A172 (cell line): ENCODE results near the gene SMAD7. TPM values are rescaled to one million over a fixed set of nuclear protein-coding genes. Genes with fewer than 3 reads are reported as not detected.
A peak's percentile ranks its signal among the peaks of the same experiment; 100 is the strongest.

Source experiments
- DNase-seq: peaks from one replicate; pipeline ENCODE4 v3.0.0-alpha.2; 2015; ENCODE audit warnings: low spot score
- total RNA-seq: library from RNA; depleted of rRNA; stranded (reverse); fragments of >200 nt; shearing (Covaris generic); gene quantifications from 2 replicates; pipeline ENCODE4 v1.2.3, GENCODE V29; 2014

The SMAD7 gene
- total RNA-seq, 1 experiment from 2014 or later: 8.5 TPM

DNA sequence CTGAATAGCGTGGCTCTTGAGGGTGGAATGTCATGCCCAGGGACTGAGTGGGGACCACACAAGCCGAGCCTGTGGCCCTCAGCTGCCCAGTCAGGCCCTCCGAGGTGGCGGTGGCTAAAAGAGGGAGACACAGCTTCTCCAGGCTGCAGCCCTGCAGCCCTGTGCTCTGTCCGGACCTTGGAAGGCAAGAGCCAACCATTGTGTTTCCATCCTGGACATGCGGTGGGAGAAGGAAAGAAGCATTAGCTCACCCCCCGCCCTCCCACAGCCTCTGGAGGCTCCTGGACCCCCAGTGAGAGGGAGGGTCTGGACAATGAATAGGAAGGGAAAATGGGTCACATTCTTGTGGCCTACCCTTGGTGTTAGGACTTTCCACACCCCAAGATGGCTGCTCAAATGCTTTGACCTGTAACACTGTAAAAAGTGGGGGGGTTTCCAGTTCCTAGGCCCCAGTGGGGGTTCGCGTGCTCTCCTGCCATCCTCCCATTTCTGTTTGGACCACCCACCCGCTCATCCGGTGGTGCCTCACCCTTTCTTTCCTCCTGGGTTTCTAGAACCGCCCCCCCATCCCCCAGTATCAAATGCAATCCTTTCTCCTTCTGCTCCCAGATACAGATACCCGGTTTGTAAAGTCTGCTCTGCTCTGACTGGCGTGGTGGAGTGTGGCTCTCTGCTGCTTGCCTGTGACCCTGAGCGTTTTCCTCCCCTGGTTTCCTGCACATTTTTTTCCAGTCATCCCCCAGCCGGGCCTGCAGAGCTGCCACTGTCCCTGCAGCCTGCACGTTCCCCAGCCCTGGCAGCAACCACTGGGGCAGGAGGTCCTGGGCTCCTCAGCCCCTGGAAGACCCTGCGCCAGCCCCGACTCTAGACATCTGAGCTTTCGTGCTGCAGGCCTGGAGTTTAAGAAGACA, 36.3 kb upstream of the SMAD7 start:
- no peak for DNase-seq

DNA sequence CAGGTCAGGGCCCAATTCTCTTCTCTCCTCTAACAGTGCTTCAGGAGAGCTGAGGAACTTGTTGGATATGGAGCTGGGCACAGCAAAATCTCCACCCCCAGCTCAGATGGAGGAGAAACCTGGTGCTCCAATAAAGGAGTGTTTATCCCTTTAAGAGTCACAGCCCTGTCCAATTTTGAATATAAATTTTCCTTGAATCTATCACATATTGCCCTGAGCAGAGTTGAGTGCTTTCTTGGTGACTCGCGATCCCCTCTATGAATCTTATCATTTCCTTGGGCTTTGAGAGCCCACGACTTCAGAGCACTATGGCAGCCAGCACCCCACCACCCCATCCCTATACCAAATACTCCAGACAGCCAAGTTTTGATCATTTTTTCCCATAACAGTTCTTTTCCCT, 34.4 kb upstream of the SMAD7 start:
- no peak for DNase-seq

DNA sequence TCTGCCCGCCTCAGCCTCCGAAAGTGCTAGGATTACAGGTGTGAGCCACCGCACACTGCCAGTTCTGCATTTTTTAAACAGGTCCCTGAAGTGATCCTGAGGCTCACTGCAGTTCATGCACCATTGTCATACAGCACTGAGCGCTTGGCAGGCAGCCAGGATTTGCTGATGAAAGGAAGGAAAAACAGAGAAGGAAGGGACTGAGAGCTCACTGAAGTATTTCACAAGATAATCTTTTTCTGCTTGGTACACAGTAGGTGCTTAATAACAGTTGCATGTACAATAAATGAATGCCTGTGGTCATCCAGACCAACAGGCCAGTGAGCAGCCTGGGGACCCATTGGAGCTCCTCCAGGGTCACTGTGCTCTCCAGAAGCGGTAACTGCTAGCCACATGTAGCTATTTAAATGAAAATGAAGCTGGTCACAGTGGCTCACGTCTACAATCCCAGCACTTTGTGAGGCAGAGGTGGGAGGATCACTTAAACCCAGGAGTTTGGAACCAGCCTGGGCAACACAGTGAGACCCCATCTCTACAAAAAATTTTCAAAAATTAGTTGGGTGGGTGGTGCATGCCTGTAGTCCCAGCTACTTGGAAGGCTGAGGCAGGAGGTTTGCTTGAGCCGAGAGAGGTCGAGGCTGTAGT, 33.1 kb upstream of the SMAD7 start:
- DNase-seq: no peak

DNA sequence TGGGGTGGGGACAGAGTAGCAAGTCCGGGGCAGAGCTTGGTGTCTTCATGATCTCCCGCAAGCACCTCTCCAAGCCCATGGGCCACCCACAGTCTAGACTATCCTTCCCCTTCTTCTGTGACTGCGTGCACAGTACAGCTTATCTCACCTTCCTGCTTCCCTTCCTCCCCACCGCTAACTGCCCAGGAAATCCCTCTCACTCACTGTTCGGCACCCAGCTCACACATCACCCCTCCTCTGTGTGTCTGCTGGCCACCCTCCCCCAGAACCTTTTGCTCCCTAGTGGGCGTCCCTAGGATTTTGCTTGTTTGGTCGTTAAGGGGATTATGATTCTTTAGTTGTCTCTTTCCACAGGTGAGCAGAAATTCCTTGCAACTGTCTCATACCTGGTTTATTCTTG, 31.5 kb upstream of the SMAD7 start:
- DNase-seq: no peak

DNA sequence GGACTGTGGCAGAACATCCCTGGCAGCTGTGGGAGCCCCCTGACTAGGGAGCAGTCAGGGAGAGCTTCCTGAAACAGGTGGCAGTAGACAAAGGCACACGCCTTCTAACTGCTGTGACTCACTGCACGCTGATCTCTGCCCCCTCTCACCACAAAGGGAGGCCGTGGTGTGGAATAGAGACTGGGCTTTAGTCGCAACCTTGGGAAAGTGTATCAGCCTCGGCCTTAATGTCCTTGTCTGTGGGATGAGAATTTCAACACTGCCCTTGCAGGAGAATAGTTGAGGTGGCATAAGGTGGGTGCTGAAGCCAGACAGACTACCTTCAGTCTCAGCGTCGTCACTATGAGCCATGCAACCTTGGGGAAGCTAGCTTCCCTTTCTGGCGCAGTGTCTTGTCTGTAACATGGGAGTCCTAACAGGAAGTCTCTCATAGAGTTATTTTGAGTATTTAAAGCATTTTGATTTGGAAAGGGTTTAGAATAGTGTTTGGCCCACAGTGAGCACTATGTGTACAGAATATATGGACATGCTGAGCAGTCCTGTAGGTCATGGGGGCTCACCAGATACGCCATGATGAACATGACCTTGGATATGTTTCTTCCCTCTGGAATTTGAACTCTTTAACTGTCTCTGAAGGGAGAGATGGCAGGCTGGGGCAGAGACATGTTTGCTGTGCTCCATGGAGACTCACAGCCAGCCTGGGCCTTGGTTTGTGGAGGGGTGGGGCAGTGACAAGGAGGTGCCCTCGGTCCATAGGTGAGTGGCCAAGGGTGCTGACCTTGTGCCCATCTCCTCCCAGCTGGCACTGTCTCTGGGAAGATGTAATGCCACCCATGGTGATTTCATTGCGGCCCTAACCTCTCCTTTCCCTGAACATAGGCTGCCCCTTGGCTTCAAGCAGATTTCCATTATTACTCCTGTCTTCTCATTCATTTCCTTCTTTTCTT, 29.5 kb upstream of the SMAD7 start:
- DNase-seq: peak; percentile 53

DNA sequence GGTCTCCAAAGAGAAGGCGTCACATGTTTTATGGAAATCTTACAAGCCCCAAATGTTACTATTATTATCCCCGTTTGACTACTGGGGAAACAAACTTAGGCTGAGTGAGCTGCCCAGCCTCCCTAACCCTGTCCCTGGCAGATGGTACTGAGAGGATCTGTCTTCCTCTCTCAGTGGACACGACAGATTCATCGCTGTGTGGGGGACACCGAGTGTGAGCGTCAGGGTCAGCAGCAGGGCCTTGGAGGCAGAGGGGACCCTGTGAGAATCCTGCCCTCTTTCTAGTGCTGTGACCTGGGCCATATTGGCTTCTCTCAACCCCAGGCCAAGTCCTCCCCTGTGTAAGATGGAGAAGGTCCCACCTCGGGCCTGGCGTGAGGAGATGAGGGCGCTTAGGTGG, 27.1 kb upstream of the SMAD7 start:
- DNase-seq: no peak

DNA sequence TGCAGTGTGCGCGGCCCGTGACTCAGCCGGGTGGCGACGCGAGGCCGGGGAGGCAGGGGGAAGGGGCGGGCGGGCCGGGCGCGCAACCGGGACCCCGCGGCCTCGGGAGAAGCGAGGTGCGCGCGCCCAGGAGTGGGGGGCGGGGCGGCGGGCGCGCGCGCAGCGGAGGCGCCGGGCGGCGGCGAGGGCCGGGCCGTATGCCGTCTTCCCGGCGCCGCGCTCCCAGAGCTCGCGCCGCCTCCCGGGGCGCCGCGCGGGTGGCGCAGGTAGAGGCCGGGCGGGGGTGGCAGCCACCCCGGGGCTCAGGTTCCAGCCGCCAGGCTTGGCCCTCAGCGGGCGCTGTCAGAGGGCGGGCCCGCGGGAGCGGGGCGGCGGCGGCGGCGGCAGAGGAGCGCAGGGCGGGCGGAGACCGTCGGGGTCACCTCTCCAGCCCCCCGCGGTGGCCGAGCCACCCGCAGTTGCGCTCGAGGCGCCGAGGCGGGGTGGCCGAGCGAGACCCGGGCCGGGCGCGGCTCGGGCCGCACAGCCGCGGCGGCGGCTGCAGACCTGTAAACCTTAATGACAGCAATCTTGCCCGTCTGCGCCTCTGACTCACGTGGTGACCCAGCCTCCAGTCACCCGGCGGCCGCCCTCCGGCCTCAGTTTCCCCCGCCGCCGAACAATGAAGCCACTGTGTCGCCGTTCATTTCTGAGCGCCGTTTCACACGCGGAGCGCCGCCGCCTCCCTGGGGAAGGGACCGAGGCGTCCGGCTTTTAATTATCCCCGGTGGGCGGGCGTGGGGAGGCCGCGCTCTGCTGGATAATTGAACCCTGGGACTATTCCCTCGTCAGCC, 25.3 kb upstream of the SMAD7 start:
- no peak for DNase-seq

DNA sequence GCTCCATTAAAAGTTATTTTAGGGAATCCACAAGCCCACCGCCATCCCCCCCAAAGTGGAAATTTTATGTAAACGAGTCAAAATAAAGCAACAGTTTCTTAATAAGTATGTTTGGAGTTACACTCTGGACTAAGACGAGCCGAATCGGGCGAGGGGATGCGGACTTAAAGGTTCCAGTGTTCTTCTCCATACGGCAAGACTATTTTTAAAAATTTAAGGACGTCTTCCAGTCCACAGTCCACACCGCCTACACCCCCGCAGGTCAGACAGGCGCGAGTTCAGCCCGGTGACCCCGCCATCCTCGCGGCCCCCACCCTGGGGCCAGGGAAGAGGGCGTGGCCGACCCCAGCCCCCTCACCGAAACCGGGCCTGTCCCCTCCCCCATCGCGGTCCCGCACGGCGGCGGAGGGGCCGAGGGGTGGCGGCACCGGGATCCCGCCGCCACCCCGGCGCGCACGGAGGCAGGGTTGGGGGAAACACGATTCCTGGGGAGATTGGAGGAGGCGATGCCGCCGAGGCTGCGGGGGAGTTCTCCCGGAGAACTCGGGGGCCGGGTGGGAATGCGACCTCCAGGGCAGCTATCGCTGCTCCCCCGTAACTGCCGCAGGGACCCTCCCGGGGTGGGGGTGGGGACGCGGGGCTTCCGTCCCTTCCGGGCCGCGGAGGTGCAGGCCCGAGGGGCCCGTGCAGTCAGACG, 24.5 kb upstream of the SMAD7 start:
- DNase-seq: no peak

DNA sequence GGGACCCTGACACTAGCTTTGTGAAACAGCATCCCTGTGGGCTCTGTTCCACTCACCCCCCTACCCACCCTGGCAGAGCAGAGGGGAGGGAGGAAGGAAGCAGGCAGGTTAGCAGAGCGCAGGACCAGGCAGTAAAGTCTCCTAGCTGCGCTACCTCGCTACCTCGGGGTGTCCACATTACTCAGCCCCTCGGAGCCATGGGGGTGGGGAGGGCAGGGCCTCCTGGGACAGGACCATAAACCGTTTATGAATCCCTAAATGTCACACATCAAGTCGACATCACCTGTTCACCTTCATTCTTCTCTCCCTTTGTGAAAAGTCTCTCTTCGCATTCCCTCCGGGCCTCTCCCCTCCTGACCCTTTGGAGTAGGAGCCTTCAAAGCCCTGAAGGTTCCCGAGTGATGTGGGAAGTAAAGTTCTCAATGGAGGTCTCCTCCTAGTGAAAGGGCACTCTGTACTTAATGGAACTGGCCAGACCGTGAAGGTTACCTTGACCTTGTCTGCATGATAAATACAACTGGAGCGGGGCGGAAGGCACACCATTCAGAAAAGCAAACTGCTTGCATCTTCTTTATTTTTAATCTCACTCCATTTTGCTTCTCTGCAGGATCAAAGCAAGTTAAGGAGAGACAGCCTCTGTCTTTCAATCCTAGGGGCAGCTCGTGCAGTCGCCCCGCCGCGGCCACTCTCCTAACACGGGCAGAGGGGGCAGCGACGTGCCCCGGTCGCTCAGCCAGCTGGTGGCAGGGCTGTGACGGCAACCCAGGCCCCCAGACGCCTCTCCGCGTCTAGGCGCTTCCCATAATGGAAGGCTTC, 23.7 kb upstream of the SMAD7 start:
- no peak for DNase-seq

DNA sequence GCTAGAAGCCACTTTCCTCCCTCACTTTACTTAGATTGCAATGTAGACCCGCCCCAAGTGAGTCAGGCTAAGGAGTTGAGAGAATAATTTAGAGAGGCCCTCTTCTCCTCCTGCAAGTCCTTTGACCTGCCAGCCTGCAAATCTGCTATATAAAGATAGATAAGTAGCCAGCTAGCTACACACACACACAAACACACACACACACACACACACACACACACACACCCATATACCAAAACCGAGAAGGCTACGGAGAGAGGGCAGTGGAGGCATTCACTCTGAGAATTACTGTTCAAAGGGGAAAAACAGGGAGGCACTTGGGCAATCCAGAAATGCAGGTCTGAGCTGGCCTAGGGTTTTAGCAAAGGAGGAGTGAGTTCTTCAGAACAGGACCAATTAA, 23.0 kb upstream of the SMAD7 start:
- no peak for DNase-seq

DNA sequence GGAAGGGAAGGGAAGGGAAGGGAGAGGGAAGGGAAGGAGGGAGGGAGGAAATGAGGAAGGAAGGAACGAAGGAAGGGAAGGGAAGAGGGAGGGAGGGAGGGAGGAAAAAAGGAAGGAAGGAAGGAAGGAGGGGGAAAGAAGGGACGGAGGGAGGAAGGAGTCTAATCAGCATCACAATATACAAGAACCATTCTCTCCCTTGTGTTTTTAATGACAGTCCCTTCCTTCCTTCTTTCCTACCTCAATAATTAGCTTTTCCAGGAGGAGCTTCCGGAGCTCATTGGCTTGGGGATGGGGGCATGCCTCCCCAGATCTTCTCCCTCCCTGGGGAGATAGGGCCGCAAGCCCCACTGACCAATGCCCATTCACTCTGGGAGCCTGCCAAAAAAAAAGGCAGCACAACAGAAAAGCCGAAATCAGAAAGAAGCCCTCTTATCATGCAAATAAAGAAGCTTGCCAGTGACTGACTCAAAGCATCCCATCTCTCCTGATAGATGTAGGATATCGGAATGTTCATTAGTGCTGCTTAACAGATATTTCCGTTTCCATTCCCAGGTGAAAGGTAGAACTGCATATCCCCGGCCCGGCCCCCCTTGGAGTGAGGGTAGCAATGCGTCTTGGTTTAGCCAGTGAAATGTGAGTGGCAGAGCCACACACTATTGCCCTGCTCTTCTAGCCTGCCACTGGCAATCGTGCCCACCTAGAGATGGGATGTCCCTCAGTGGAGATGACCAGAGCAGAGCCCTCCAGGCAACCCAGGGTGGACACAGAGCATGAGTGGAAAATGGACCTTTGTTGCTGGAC, 17.8 kb upstream of the SMAD7 start:
- no peak for DNase-seq

DNA sequence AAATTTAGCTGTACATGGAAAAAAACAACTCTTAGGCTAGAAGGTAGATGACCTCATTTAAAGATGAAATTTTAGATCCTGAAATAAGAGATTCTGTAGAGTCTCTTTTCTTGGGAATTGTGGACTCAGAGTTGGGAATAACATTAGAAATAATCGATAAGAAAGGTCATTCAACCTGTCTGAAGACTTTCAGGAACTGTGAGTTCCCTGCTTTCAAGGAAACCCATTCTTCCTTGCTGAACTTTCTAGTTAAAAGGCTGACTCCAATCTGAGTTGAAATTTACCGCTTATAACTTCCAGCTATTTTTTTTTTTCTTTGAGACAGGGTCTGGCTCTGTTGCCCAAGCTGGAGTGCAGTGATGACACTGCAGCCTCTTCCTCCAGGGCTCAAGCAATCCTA, 16.8 kb upstream of the SMAD7 start:
- no peak for DNase-seq

DNA sequence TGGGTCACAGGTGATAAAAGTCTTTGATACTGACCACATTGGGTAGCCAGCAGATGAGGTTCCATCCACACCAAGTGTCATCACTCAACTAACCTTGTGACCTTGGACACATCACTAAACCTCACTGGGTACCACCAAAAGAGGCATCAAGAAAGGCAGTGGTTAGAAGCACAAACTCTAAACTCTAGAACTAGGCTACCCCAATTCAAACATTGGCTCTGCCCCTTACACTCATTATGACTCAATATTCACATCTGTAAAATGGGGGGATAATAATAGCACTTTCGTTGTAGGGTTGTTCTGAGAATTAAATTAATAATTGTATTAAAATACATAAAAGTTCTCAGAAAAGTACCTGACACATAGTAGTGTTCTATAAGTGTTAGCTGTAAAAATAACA, 15.8 kb upstream of the SMAD7 start:
- DNase-seq: no peak

DNA sequence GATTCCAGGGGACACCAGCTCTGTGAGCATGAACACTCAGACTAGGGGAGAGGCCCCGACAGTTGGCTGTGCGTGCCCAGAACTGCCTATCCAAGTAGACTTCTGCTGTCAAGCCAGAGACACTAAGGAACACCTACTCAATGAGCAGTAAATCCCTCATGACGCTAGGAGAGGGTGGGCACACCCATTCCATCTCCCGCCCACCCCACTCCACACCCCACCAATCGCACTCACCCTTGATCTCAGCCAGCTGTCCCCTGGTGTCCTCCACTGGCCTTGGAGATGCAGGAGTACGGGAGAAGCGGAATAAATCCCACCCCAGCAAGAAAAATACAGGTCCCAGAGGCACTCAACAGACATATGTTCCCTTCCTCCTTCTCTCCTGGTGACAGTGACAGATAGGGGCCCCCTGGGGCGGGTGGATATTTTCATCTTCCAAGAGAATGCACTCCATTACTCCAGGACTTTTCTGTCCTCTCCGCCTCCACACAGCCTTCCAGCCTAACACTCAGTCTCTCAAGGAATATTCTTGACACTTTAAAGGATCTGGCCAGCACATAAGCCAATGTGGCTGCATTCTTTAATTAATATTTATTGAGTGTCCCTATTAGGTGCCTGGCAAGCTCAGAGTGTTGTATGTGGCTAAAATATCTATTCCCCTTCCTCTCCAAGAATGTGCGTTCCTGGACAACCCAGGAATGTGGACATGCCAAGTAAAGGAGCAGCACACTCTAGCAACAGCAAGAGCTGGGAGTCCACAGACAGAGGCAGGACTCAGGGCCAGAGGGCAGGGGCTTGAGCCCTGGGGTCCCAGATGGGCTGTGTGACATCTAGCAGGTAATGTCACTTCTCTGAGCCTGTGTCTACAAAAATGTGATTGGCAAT, 13.1 kb upstream of the SMAD7 start:
- no peak for DNase-seq

DNA sequence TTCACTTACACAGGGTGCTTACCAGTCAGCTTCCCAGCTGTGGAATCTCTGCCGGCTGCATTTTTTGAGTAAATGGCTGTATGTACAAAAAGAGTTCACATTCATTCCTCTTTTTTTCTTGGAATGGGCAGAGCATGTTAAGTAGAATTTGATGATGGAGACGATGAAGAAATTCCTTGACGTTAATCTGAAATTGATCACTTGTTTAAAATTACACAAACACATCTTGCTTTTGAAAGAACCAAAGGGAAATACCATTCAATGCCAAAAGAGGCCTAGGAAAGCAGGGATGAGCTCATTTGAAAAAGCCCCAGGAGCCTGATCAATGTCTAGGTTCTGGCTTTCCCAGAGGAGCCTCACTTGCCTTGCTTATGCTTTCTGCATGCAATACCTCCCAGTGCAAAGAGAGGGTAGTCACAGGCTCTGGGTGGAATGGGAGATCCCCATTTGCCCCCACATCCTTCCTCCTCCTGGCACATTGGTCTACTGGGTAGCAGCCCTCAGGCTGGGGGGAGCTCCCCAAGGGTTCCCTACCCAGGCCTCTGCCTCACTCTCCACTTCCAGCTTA, 12.3 kb upstream of the SMAD7 start:
- no peak for DNase-seq

DNA sequence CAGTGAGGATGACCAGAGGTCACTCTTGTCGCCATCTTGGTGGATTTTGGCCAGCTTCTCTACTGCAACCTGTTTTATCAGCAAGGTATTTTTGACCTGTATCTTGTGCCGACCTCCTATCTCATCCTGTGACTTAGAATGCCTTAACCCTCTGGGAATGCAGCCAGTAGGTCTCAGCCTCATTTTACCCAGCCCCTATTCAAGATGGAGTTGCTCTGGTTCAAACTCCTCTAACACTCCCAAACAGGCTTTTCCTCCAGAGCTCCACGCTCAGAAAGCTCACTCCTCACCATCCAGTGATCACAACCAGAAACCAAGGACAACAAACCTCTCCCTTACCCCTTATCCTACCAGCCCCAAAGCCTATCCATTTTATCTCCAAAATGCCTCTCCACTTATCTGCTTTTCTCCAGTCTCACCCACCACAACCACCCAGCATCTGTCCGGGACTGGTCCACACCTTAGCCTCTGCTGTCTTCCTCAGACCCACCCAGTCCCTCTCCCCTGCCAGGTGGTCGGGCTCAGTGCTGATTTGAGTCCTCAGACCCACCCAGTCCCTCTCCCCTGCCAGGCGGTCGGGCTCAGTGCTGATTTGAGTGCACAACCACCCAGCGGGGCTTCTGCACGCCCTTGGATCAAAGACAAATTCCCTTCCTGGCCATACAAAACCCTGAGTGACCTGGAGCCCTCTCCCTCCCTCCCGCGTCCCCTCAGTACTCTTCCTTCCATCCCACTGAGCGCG, 11.7 kb upstream of the SMAD7 start:
- no peak for DNase-seq

DNA sequence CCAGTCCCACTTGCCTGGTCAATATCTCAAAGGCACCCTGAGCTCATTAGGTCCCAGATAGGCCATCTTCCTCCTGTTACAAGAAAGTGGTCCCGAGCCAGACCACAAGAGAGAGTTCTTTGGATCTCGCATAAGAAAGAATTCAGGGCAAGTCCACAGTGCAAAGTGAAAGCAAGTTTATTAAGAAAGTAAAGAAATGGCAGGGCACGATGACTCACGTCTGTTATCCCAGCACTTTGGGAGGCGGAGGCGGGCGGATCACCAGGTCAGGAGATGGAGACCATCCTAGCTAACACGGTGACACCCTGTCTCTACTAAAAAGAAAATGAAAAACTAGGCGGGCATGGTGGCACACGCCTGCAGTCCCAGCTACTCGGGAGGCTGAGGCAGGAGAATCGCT, 10.8 kb upstream of the SMAD7 start:
- no peak for DNase-seq
